Measurements from ENCODE around the gene GRAMD2B. TPM values are rescaled to one million over a fixed set of nuclear protein-coding genes. Genes with fewer than 3 reads are reported as not detected.

The GRAMD2B gene
- total RNA-seq, 1 experiment from 2014 or later: 26.7 TPM

DNA sequence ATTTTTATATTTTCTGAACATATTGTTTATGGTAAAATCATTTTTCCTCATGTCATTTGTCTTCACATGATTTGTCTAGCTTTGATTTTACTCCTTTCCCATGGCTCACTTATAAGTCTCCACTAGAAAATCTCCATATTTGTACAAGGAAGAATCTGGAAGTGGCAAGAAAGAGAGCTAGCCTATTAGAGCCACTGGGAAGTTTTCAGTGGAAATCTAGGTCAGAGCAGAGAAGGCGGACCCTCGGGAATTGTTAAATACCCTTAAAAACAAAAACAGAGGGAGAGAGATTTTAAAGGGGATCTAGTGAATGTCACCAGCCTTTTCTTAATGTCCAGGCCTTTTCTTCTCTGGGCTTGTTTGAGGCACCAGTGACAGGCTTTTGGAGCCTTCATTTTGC, 56.6 kb downstream of the GRAMD2B start:
- DNase-seq (ENCODE audit: low read depth): no peak

DNA sequence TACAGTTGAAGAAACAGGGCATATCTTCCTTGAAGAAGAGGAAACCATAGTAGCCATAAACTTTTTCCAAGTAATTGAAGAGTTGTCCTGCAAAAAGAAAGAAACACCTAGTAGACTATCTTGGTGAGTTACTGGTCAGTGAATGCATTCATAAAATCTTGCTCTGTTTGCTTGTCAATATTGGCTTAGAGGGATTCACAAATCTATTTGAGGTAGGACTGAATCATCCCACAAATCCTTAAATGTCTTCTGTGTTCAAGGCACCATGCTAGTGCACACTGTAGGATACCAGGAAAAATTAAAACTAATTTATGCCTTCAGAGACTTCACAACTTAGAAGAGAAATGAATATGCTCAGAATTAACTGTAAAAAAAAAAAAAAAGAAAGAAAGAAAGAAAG, 57.6 kb downstream of the GRAMD2B start:
- DNase-seq (ENCODE audit: low read depth): no peak

DNA sequence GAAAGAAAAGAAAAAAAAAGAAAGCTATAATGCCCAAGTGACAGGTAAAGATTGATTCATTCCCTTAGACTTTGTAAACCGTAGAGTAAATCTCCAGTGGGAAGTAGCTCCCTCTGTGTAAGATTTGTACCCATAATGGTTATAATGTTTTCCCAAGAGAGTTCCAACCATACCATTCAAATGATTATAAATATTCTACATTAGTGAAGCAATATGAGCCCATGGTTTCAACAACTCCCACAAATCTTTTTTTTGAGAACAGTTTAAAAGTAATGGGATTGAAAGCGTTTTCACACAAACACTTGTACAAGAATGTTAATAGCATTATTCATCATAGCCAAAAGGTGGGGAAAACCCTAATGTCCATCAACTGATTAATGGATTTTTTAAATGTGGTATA, 58.0 kb downstream of the GRAMD2B start:
- DNase-seq (ENCODE audit: low read depth): no peak

DNA sequence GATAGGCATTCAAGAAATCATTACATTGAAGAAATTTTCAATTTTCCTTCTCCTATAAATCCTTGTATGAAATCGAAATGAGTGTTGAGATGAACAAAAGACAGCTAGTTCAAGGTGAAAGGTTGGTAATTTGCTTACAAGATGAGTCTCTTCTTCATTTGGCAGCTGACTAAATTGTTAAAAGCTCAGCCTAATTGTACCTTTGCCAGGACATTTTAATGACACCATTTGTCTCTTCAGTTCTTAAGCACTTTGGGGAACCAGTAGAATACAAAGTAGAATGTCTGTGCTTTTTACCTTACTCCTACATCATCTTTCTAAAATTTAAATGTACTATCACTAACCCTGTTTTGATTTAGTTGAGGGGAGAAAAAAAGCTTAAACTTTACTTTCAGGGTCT, 59.4 kb downstream of the GRAMD2B start:
- DNase-seq (ENCODE audit: low read depth): no peak

DNA sequence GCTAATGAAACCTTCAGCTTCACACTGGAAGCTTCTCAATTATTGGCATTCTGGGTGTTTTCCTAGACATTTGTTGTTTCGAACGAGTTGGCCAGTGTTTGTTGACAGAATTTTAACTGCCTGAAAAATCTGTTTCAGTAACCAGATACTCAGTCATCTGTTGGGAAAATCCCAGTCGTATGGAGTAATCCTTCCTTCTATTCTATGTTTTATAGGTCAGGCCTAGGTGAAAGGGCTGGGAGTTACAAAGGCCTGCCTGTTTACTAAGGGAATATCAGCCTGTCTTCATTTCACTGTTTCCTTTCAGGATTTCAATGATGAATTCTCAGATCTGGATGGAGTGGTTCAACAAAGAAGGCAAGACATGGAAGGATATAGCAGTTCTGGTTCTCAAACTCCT, 59.9 kb downstream of the GRAMD2B start:
- DNase-seq (ENCODE audit: low read depth): no peak

DNA sequence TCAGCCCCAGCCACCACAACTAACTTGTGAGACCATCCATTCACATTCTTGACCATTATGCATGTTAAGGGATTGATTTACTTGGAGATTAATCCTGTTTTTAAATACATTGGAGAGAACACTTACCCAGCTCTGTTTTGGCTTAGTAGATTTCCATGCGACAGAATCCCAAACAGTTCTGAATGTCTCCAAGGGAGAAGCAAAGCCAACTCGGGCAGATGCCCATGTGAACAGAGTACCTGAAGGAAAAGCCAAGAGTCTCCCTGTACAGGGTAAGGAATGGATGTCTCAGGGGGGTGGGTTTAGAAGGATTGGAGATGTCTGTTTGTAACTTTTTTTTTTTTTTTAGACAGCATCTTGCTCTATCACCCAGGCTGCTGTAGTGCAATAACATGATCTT, 61.0 kb downstream of the GRAMD2B start:
- DNase-seq (ENCODE audit: low read depth): no peak

DNA sequence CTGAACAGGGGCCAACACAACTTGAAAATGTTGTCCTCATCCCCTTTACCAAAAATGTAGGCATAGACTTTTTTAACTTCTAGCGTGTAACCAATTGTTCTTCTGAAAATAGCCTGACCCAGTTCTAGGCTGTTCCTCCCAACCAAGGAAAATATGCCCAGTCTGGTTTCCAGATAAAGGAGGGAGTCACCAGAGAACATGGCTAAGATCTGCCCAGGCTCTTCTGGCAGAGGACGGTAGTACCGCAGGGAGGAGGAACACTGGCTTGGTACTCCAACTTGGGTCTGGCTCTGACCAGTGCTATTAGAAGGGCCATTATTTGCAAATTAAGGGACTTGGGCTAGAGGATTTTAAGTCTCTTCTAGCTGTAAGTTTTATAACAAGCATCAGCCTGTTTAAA, 63.1 kb downstream of the GRAMD2B start:
- DNase-seq (ENCODE audit: low read depth): no peak

DNA sequence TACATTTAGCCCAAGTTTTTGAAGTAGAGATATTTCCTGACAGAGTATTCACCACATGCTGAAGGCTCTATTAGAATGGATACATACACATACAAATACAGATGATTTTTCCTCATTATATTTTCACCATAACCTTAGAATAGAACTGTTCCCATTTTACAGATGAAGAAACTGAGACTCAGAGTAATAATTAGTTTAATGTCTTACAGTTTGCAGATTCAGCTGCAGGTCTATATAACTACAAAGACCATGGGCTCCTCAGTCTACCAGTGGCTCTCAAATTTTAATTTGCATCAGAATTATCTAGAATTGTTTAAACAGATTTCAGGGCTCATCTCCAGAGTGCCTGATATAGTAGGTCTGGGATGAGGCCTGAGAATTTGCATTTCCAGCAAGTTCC, 64.4 kb downstream of the GRAMD2B start:
- no peak for DNase-seq (ENCODE audit: low read depth)

DNA sequence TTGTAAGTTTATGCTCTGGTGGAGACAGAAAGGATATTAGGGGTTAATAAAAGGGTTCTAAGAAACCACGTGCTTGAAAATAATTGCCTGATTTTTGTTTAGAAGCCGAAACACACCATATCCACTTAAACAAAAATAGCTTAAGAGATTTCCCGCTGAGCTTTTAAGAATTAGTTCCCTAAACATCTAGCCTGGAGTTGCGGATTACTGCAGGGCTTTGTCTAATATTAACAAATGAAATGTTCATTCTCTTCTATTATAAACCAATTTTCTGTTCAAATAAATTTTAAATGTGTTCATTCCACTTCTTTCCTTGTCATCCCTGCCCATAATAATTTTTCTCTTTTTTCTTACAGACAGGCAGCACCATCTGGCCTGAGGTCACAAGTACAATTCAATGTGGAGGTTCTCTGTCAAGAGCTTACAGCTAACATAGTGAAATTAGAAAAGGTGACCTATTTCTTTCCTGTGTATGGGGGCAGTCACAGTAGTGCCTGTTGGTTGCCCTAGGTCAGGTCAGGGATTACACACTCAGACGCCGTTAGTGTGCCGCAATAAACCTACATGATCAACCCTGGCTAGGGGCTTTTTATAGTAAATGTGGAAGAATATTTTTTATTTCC, 65.3 kb downstream of the GRAMD2B start:
- DNase-seq (ENCODE audit: low read depth): no peak

DNA sequence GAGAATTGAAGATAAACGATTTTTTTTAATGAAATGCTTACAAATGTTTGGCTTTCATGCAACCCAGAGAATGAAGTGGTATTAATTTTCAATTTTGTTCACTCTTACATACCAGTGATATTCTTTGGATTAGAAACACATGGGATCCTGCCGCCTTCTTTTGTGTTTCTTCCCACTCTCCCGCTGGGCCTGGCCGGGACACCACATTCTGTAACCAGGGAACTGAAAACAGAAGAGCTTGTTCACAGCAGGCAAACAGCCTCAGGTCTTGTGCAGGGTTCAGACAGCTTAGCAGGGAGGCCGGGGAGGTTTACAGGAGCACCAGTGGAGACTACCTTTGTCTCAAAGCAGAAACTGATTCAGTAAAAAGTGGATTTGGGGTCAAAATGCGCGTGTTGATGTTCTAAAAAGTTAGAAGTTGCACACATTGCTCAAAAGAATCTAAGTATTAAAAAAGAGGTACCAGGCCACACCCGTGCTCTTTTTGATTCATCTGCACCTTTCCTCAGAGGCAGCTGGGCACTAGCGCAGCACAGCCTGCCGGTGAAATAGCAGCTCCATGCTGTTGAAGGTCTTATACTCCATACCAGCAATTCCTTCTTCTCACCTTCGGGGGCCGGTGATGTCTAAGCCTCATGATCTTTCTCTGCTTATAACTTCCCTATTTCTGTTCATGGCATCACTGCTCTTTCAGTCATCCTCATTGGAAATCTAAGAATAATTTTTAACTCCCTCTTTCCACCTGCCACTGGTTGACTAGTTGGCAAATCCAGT, 67.1 kb downstream of the GRAMD2B start:
- no peak for DNase-seq (ENCODE audit: low read depth)

DNA sequence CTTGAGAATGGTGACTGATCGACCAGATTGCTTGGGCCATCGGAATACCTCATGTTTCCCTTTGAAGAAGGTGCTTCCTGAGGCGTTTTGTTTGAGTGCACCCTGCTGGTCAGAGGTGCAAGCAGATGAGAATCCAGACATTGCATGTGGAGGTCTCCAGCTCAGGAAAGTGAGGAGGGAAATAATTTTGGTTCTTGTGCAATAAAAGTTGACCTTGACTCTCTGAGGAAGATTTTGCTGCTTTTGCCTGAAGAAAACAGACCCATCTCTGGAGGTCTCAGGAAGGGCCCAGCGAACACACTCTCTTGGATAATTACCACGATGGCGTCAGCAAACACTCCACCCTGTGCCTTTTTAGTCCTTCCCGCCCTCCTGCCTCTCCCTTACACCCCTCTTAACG, 69.7 kb downstream of the GRAMD2B start:
- DNase-seq (ENCODE audit: low read depth): no peak

DNA sequence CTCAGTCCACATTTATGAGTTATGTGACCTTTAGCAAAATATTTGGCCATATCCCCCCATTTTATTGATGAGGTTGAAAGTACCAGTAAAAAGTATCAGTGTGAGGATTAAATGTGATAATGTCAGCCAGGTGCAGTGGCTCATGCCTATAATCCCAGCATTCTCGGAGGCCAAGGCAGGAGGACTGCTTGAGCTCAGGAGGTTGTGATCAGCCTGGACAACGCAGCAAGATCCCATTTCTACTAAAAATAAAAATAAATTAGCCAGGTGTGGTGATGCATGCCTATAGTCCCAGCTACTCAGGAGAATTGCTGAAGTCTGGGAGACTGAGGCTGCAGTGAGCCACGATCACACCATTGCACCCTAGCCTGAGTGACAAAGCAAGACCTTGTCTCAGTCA, 71.2 kb downstream of the GRAMD2B start:
- no peak for DNase-seq (ENCODE audit: low read depth)

DNA sequence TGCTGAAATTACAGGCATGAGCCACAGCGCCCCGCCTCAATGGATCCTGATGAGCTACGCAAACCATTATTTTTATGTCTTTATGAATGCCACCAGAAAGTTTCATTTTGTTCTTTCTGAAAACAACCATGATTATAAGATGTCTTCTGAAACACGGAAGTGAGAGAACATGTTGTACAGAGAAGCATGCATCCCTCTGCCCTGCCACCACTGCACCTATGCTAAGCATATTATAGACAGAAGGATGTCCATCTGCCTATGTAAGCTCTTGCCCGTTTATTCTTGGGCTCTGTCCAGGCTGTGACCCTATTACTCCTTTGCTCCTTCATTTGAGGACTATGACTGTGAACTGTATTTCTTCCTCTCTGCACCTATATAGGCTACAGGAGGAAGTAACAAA, 74.3 kb downstream of the GRAMD2B start:
- no peak for DNase-seq (ENCODE audit: low read depth)

DNA sequence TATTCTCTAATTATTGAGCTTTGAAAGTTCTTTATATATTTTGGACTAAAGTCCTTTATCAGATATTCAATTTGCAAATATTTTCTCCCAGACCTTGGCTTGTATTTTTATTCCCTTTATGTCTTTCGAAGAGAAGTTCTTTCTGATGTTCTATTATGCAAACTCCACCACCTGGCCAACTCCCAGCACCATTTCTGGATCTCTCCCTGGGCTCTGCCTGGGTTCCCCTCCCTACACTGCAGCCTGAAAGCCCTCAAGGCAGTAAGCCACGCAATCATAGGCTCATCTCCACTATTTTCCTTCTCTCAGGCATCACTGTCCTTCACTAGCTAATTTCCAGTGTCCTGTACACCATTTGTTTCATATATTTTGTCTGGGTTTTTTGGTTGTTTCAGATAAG, 76.1 kb downstream of the GRAMD2B start:
- DNase-seq (ENCODE audit: low read depth): no peak

DNA sequence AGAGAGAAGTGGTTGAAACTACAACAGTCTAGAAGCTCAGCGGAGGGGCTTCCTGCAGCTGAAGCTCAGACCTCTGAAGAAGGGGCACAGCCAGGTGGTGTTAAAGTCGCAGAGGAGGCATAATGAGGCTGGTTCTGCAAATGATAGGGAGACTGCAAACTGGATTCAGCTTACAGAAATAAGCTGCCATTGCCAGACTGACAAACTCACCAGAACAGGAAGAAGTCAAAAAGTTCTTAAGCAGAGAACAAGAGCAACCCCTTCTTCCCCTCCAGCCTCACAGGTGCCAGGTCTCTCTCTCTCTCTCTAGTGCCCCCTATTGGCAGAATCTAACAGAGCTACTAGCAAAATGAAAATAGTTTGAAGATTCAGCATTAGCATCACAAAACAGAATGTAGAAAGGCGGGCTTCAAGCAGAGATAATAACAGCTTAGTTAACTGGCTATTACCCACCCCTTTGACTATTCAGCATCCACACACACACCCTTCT, 76.7 kb downstream of the GRAMD2B start:
- peak; percentile 42 for DNase-seq (ENCODE audit: low read depth)

DNA sequence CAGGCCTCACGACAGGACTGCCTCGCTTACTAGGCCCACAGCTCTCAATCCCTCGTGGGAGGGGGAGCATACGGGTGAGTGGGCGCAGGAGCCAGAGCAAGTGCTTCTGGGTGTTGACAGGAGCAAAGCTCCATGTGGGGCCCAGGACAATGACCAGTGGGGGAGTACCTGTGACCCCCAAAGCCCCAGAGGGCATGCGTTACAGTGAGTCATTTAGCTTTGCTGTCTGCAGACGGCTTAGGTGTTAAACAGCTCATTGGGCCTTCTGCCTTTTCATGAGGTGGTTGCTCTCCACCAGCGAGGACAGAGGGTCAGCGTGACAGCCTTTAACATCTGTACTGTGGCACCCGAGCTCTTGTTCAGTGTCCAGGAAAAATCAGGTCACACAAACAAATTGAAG, 78.2 kb downstream of the GRAMD2B start:
- no peak for DNase-seq (ENCODE audit: low read depth)

DNA sequence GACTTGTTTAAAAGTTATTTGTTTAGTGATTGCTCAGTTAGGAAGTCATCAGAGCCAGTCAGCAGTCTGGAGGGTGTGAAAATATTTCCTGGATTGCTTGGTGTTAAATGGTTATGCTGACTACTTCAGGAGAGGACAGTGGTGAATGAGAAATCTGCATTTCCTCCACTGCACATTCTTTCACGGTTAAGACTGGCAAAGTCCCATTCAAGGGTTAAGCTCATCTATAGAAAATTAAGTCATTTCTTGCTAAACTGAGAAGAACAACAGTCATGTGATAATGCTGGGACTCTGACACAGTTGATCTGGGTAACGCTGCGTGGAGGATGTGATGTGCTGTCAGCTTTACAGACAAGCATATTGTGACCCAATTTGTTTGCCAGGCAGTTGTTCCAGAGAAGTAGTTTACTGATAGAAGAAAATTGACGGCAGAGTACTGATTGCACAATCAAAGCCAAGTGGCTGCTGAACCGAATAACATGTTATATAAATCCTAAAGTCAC, 80.4 kb downstream of the GRAMD2B start:
- DNase-seq (ENCODE audit: low read depth): no peak

DNA sequence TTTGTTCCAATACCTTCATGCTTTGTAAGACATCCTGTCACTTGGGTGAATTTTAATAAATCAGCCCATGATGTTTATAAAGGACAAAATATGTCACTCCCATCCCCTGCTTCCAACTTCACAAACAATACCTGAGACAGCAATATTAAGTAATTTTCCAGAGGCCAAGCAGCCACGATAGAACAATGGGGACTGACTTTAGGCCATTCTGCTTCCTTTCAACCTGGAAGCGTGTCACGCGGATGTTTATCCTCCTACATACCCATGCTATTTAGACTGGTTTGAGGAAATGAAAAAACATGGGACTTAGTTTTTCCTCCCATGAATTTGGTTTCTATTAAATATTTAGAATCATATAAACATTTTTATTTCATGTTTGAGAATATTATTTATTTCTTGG, 82.9 kb downstream of the GRAMD2B start:
- DNase-seq (ENCODE audit: low read depth): no peak

DNA sequence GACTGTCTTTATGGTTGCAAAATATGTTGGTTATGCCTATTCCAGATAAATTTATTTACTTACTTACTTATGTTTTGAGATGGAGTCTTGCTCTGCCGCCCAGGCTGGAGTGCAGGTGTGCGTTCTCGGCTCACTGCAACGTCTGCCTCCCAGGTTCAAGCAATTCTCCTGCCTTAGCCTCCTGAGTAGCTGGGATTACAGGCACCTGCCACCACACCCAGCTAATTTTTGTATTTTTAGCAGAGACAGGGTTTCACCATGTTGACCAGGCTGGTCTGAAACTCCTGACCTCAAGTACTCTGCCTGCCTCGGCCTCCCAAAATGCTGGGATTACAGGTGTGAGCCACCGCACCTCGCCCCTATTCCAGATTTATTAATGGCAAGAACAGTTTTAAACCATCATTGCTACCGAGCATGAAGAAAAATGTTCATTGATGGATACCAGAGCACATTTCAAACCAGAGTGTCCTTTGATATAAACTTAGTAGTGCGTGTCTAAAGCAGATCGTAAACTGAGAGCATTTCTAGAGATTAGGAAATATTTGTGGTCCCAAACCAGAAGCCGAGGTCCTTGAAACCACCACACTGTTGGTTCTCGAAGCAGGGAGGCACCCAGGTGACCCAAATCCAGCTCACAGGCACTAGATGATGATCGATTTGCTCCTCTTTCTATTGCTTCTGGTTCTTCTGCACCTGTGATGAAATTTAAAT, 85.2 kb downstream of the GRAMD2B start:
- no peak for DNase-seq (ENCODE audit: low read depth)

DNA sequence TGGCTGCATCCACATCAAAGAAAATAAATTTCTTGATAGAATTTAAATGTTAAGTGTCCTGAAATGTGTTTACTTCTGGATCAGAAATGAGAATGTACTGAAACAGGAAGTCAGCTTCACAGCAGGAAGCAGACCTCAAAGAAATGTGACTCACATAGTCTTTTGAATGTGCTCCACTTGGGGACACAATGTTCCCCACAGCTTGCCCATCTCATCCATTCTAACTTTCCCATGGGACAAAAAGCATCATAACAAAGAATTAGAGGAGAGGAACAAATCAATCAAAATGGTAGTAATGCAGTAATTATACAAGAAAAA, 85.7 kb downstream of the GRAMD2B start:
- DNase-seq (ENCODE audit: low read depth): peak; percentile 56

DNA sequence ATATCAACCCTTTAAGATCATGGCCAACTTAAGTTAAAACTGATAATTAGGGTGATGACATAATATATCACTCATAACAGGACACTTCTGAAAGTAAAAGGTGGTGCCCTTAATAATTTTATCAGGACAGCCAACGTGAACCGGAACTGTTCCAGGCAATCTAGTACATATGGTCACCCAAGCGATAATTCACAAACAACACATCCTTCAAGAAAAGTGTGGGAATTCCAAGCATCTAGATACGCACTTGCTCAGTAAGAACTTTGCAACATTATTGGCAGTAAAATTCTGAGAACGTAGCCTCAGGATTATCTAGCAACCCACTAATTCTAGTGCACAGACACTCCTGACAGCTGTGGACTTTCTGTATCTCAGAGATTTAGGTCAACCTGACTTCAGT, 86.1 kb downstream of the GRAMD2B start:
- DNase-seq (ENCODE audit: low read depth): no peak

DNA sequence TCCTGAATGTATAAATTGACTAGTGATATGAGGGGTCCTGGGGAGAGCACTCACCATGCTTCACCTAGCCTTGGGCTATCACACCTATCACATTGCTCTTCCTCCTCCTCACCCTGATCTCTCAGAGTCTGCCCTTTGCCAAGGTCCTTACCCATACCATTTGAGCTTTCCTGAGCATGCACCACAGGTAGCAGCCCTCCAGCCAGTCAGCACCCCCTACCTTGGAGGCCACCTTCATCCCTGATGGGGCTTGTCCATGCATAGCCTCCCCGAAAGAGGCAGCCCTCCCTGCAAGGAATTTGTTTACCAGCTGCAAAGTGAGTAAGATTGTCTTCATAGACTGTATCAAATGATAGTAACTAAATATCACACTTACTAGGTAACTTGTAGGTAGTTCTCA, 88.8 kb downstream of the GRAMD2B start:
- no peak for DNase-seq (ENCODE audit: low read depth)

DNA sequence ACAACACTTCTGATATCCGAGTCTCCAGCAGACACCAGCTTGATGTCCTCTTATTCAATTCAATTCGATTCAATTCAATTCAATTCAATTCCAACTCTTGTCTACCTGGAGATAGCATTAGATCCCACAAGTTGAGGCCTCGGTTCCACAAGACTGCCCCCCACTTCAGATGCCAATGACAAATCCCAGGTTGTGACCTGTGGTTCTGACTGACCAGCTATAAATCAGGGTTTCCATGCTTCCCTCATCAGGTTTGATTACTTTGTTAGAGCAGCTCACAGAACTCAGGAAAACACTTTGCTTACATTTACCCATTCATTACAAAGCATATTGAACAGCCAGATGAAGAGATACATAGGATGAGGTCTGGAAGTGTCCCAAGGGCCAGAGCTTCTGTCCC, 89.2 kb downstream of the GRAMD2B start:
- no peak for DNase-seq (ENCODE audit: low read depth)

Data from M059J (cell line).